C4-2B (cell line): ENCODE results near the gene NR2F1.
A peak's percentile ranks its signal among the peaks of the same experiment; 100 is the strongest.

Experiments used
- H3K27ac ChIP-seq: fragments of 450-650 bp; 2 replicates; pipeline ENCODE4 v1.5.1; 2017
- CTCF ChIP-seq: fragments of 450-650 bp; conservative IDR thresholded peaks from 2 replicates; pipeline ENCODE4 v1.5.1; 2017; ENCODE audit warnings: mild to moderate bottlenecking
- ZFX ChIP-seq: fragments of 450-650 bp; IDR thresholded peaks from 2 replicates; pipeline ENCODE4 v1.6.1; 2017

NR2F1 gene

GRCh38 chr5:93575461-93576414 lies 7.3 kb upstream of the NR2F1 start:
- no peak overlapping the region for H3K27ac ChIP-seq
- TF ChIP-seq CTCF = no peak
- TF ChIP-seq ZFX = no peak

GRCh38 chr5:93576994-93577853 lies 5.8 kb upstream of the NR2F1 start:
- TF ChIP-seq CTCF = no peak
- TF ChIP-seq ZFX = no peak
- no peak overlapping the region; the same call in 1 of the 2 replicates for H3K27ac ChIP-seq

GRCh38 chr5:93577854-93578812 lies 4.9 kb upstream of the NR2F1 start:
- TF ChIP-seq ZFX = no peak
- TF ChIP-seq CTCF = no peak
- H3K27ac ChIP-seq = no peak overlapping the region

GRCh38 chr5:93578813-93579691 lies 4.0 kb upstream of the NR2F1 start:
- H3K27ac ChIP-seq = no peak overlapping the region
- TF ChIP-seq CTCF (no peak), ZFX (no peak)

- TF ChIP-seq CTCF (no peak), ZFX (no peak)
- peak overlapping the region; percentile 42; the same call in 1 of the 2 replicates for H3K27ac ChIP-seq
Observed at GRCh38 chr5:93579692-93580062, 3.3 kb upstream of the NR2F1 start.
